Thyroid gland (tissue), 4 donors: ENCODE results near the gene THYN1.

ENCODE experiments used
- CTCF ChIP-seq, 6 experiments: fragments of 200-600 bp in 3 of 6; fragments of 450-650 bp in 3 of 6; sonication (generic) in 3 of 6; IDR thresholded peaks; one replicate each; pipeline ENCODE4 v1.5.1; 2016 to 2019; ENCODE audit warnings: antibody characterized with exemption in 6 of 6, mild to moderate bottlenecking in 2 of 6, inconsistent platforms in 1 of 6, moderate library complexity in 1 of 6
- POLR2A ChIP-seq, 2 donors: fragments of 450-650 bp; IDR thresholded peaks; one replicate each; pipeline ENCODE4 v1.6.1; 2017; ENCODE audit warnings: antibody characterized with exemption in 2 of 2, mild to moderate bottlenecking in 2 of 2, moderate library complexity in 1 of 2

- TF ChIP-seq CTCF (IDR thresholded peaks at IDR 0.05) (no peak), POLR2A (IDR thresholded peaks at IDR 0.05) (peak in 1 of 2 donors; percentile 52)
These were observed 28.2 kb downstream of the THYN1 start for GRCh38 chr11:134224710-134225664.
